IPS-15b (cell line): ENCODE measurements around the gene USP46.

ENCODE experiments used
- H3K27me3 ChIP-seq: one replicate; pipeline ENCODE4 v1.6.1; 2013; ENCODE audit warnings: low read length; ENCODE audit not compliant: control insufficient read depth, insufficient read depth
- H3K36me3 ChIP-seq: one replicate; pipeline ENCODE4 v1.6.1; 2013; ENCODE audit warnings: low read length; ENCODE audit not compliant: control insufficient read depth, insufficient read depth
- H3K4me1 ChIP-seq: one replicate; pipeline ENCODE4 v1.6.1; 2013; ENCODE audit warnings: mild to moderate bottlenecking, low read length; ENCODE audit not compliant: control insufficient read depth, insufficient read depth
- H3K4me3 ChIP-seq: one replicate; pipeline ENCODE4 v1.5.1; 2013; ENCODE audit warnings: low read depth, low read length
- H3K9ac ChIP-seq: one replicate; pipeline ENCODE4 v1.6.1; 2013; ENCODE audit warnings: low read depth, mild to moderate bottlenecking, low read length
- H3K9me3 ChIP-seq: one replicate; pipeline ENCODE4 v1.6.1; 2013; ENCODE audit warnings: mild to moderate bottlenecking, low read length; ENCODE audit not compliant: control insufficient read depth, insufficient read depth

USP46 gene

GRCh38 chr4:52560844-52561280 lies 98.2 kb downstream of the USP46 start:
- H3K9me3 ChIP-seq = no peaks in the 10 kb centered on the region
- no peaks in the 10 kb centered on the region for H3K4me1 ChIP-seq
- H3K4me3 ChIP-seq = no peak overlapping the region
- no peaks in the 10 kb centered on the region for H3K36me3 ChIP-seq
- no peaks in the 10 kb centered on the region for H3K27me3 ChIP-seq
- no peak overlapping the region for H3K9ac ChIP-seq

GRCh38 chr4:52555356-52555716 lies 103.8 kb downstream of the USP46 start:
- peaks cover 11% of the 10 kb centered on the region for H3K4me1 ChIP-seq
- H3K9ac ChIP-seq = no peak overlapping the region
- H3K27me3 ChIP-seq = no peaks in the 10 kb centered on the region
- H3K36me3 ChIP-seq = no peaks in the 10 kb centered on the region
- no peaks in the 10 kb centered on the region for H3K9me3 ChIP-seq
- H3K4me3 ChIP-seq = no peak overlapping the region

- no peak overlapping the region for H3K4me3 ChIP-seq
- peaks cover 11% of the 10 kb centered on the region for H3K4me1 ChIP-seq
- no peak overlapping the region for H3K9ac ChIP-seq
- H3K9me3 ChIP-seq = no peaks in the 10 kb centered on the region
- no peaks in the 10 kb centered on the region for H3K36me3 ChIP-seq
- no peaks in the 10 kb centered on the region for H3K27me3 ChIP-seq
Observed at GRCh38 chr4:52554612-52555355, 104.3 kb downstream of the USP46 start.

- no peaks in the 10 kb centered on the region for H3K36me3 ChIP-seq
- no peaks in the 10 kb centered on the region for H3K9me3 ChIP-seq
- no peak overlapping the region for H3K9ac ChIP-seq
- peaks cover 11% of the 10 kb centered on the region for H3K4me1 ChIP-seq
- H3K4me3 ChIP-seq = no peak overlapping the region
- no peaks in the 10 kb centered on the region for H3K27me3 ChIP-seq
Observed at GRCh38 chr4:52552778-52553177, 106.3 kb downstream of the USP46 start.

DNA sequence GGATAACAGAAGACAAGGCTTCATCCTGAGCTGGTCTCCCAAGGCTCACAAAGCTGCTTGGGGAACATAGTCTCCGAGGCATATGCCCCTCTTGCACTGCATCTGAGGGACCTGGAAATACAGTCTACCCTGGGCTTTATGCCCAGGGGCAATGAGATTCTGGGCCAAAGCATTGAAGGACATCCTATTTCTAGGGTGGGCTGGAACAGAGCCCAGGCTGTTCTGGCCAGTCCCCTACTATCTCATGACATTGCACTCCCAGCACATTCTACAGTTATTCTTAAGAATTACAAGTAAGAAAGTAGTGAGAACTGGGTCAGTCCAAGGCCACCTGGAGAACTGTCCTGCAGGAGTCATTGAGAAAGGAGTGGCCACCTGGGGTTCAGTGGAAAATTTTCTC lies 107.6 kb downstream of the USP46 start:
- no peaks in the 10 kb centered on the region for H3K9me3 ChIP-seq
- H3K4me3 ChIP-seq = no peak overlapping the region
- peaks cover 11% of the 10 kb centered on the region for H3K4me1 ChIP-seq
- no peaks in the 10 kb centered on the region for H3K36me3 ChIP-seq
- no peak overlapping the region for H3K9ac ChIP-seq
- no peaks in the 10 kb centered on the region for H3K27me3 ChIP-seq

- Histone ChIP-seq H3K36me3 (no peaks in the 10 kb centered on the region), H3K4me3 (no peak overlapping the region), H3K4me1 (peaks cover 8% of the 10 kb centered on the region), H3K9ac (no peak overlapping the region), H3K27me3 (no peaks in the 10 kb centered on the region), H3K9me3 (no peaks in the 10 kb centered on the region)
Observed at GRCh38 chr4:52550186-52550585, 108.9 kb downstream of the USP46 start.

- H3K4me1 ChIP-seq = no peaks in the 10 kb centered on the region
- no peaks in the 10 kb centered on the region for H3K36me3 ChIP-seq
- H3K9me3 ChIP-seq = no peaks in the 10 kb centered on the region
- H3K27me3 ChIP-seq = no peaks in the 10 kb centered on the region
- H3K4me3 ChIP-seq = no peak overlapping the region
- H3K9ac ChIP-seq = no peak overlapping the region
Observed at GRCh38 chr4:52548818-52549570, 110.1 kb downstream of the USP46 start.

GRCh38 chr4:52546449-52546848 lies 112.7 kb downstream of the USP46 start:
- H3K4me3 ChIP-seq = no peak overlapping the region
- no peaks in the 10 kb centered on the region for H3K27me3 ChIP-seq
- H3K9me3 ChIP-seq = no peaks in the 10 kb centered on the region
- H3K9ac ChIP-seq = no peak overlapping the region
- H3K4me1 ChIP-seq = no peaks in the 10 kb centered on the region
- H3K36me3 ChIP-seq = no peaks in the 10 kb centered on the region

DNA sequence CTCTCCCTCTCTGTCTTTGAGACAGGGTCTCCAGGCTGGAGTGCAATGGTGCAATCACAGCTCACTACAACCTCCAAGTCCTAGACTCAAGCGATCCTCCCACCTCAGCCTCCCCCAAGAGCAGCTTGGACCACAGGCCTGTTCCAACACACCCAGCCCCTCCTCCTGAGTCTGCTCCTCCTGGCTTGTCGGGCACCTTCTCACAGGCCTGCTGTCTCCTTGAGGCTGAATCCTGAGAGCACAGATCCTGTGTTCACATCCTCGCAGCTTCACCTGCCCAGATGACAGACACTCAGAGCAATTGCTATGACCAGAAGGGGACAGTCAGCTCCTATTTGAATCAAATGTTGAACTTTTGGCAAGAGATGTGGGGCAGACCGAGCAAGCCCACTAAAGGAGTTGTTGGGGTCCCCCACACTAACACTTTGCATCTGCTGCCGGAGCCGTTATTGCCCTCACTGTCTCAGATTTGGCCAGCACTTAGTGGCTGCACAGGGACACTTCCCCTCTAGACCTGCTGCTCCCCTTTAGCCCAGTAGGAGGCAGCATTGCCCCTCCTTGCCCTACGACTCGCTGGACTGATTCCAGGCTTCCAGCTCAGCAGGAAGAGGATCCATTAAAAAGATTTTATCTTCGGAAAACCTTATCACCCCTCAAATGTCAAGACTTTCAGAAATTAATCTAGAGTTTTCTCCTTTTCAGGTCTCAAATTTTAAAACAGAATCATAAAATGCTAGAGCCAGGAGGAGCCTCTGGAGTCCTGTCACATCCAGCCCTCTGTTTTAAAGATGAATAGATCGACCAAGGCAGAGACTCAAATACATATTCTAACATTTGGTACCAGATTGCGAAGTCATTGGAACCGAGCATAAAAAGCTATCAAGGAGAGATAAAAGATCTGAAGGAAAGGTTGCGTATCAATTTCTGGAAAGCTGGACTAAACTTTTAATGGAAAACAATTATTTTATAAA lies 113.7 kb downstream of the USP46 start:
- H3K9me3 ChIP-seq = no peaks in the 10 kb centered on the region
- H3K4me1 ChIP-seq = no peaks in the 10 kb centered on the region
- no peaks in the 10 kb centered on the region for H3K27me3 ChIP-seq
- H3K36me3 ChIP-seq = no peaks in the 10 kb centered on the region
- no peak overlapping the region for H3K9ac ChIP-seq
- H3K4me3 ChIP-seq = no peak overlapping the region
